ENCODE results near the gene INSIG2. TPM values are rescaled to one million over a fixed set of nuclear protein-coding genes. Genes with fewer than 3 reads are reported as not detected.

The INSIG2 gene
- total RNA-seq, 4 donors from 2014 or later: 10.5 to 18.6 (median 13.4) TPM

- H3K27ac ChIP-seq: no peak overlapping the region
- H3K4me1 ChIP-seq: peaks cover 0 to 39% (median 10%) of the 10 kb centered on the region in 4 donors
- DNase-seq (ENCODE audit: low spot score in 2 of 2): no peak
- H3K9me3 ChIP-seq: no peaks in the 10 kb centered on the region
- H3K36me3 ChIP-seq: no peaks in the 10 kb centered on the region
- H3K4me3 ChIP-seq: no peak overlapping the region
- no peaks in the 10 kb centered on the region for H3K27me3 ChIP-seq
- 91 to 92% methylated on average over 5 of the region's 5 CpGs for WGBS, 2 donors
- TF ChIP-seq EP300 (IDR thresholded peaks at IDR 0.05): no peak
- TF ChIP-seq POLR2A (IDR thresholded peaks at IDR 0.05): no peak
- TF ChIP-seq, protein P1, sequence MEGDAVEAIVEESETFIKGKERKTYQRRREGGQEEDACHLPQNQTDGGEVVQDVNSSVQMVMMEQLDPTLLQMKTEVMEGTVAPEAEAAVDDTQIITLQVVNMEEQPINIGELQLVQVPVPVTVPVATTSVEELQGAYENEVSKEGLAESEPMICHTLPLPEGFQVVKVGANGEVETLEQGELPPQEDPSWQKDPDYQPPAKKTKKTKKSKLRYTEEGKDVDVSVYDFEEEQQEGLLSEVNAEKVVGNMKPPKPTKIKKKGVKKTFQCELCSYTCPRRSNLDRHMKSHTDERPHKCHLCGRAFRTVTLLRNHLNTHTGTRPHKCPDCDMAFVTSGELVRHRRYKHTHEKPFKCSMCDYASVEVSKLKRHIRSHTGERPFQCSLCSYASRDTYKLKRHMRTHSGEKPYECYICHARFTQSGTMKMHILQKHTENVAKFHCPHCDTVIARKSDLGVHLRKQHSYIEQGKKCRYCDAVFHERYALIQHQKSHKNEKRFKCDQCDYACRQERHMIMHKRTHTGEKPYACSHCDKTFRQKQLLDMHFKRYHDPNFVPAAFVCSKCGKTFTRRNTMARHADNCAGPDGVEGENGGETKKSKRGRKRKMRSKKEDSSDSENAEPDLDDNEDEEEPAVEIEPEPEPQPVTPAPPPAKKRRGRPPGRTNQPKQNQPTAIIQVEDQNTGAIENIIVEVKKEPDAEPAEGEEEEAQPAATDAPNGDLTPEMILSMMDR (IDR thresholded peaks at IDR 0.05): no peak
Measured at GRCh38 chr2:118127250-118127649, 39.0 kb downstream of the INSIG2 start.

DNA sequence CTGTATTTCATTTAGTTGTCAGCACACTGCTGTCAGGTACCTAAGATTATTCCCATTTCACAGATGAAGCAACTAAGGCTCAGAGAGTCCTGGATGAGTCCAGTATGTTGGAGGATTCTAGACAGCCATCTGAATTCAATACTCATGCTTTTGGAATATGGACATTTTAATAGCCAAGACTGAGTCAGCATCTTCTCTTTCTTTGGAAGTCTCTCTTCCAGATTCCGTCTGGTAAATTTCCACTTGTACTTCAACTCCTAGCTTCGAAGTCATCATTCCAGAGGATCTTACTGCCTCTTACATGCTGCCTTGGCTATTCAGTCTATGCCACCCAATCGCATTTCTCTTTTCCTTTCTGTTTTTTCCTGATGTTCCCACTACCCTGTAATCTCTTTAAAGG lies 40.6 kb downstream of the INSIG2 start:
- no peaks in the 10 kb centered on the region for H3K27me3 ChIP-seq
- H3K27ac ChIP-seq: no peak overlapping the region
- DNase-seq (ENCODE audit: low spot score in 2 of 2): no peak
- H3K36me3 ChIP-seq: no peaks in the 10 kb centered on the region
- 80 to 89% methylated on average over 3 of the region's 3 CpGs for WGBS, 2 donors
- peaks cover 0 to 28% (median 4%) of the 10 kb centered on the region in 4 donors for H3K4me1 ChIP-seq
- TF ChIP-seq EP300 (IDR thresholded peaks at IDR 0.05) (no peak), POLR2A (IDR thresholded peaks at IDR 0.05) (no peak)
- TF ChIP-seq, protein P1 (IDR thresholded peaks at IDR 0.05): no peak
- H3K4me3 ChIP-seq: no peak overlapping the region
- H3K9me3 ChIP-seq: no peaks in the 10 kb centered on the region

DNA sequence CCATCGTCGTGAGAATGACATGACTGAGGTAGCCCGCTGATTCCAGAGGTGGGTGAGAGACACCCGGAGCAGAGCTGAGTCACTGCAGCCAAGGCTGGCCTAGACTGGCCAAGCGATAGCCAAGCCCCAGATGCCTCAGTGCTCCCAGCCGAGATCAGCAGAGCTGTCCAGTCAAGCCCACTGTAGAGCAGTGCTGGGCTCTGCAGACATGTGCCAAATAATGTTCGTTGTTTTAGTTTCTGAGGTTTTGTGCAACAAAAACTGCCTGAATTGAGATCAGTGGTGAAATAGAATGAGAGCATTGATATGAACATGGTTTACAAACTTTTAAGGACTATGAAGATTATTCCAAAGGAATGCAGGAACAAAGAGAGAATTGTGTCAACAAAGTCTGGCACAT lies 42.1 kb downstream of the INSIG2 start:
- Histone ChIP-seq H3K4me3 (no peak overlapping the region), H3K4me1 (peaks cover 0 to 16% (median 0%) of the 10 kb centered on the region in 4 donors), H3K36me3 (no peaks in the 10 kb centered on the region), H3K9me3 (no peaks in the 10 kb centered on the region), H3K27me3 (no peaks in the 10 kb centered on the region), H3K27ac (no peak overlapping the region)
- 42 to 72% methylated on average over 6 to 7 of the region's 7 CpGs for WGBS, 2 donors
- no peak for DNase-seq (ENCODE audit: low spot score in 2 of 2)
- TF ChIP-seq POLR2A (IDR thresholded peaks at IDR 0.05) (no peak), EP300 (IDR thresholded peaks at IDR 0.05) (no peak)
- TF ChIP-seq, protein P1 (IDR thresholded peaks at IDR 0.05): peak in 1 of 5 experiments; percentile 9

DNA sequence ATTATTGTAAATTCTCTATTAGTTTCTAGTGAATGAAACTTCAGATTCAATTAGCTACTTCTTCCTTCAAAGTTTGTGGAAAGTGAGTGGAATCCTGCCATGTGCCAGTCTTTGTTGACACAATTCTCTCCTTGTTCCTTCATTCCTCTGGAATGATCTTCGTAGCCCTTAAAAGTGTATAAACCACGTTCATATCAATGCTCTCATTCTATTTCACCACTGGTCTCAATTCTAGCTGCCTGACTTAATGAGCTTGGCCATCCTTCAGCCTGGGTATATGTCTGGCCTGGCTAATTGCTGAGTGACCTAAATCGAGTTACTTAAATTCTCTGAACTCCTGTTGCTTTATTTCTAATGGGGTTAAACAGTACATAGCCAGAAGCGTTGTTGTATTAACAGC lies 43.5 kb downstream of the INSIG2 start:
- WGBS, 2 donors: 37 to 50% methylated on average over 4 of the region's 4 CpGs
- TF ChIP-seq, protein P1 (IDR thresholded peaks at IDR 0.05): no peak
- TF ChIP-seq POLR2A (IDR thresholded peaks at IDR 0.05) (no peak), EP300 (IDR thresholded peaks at IDR 0.05) (no peak)

DNA sequence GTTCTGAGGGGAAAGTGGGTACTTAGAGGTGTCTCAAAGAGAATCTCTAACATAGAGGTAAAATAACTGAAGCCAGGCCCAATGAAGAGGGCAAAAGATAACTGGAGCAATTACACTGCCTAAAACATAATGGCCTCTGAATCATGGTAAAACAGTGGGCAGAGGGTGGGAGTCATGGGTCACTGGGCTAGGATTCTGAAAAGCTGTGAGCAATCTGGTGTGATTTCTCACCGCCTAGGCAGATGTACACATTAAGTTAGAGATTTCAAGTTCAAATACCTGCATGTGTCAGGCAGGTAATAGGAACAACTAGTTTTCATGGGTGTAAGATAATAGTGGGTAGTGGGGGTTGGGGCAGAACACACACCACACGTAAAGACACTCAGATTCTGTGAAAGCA lies 45.6 kb downstream of the INSIG2 start:
- WGBS, 2 donors: 80 to 93% methylated on average over 2 of the region's 2 CpGs
- H3K27me3 ChIP-seq: no peaks in the 10 kb centered on the region
- no peaks in the 10 kb centered on the region for H3K36me3 ChIP-seq
- no peak overlapping the region for H3K4me3 ChIP-seq
- no peak for TF ChIP-seq EP300 (IDR thresholded peaks at IDR 0.05)
- H3K4me1 ChIP-seq: peaks cover 0 to 16% (median 0%) of the 10 kb centered on the region in 4 donors
- DNase-seq (ENCODE audit: low spot score in 2 of 2): no peak
- no peak overlapping the region for H3K27ac ChIP-seq
- H3K9me3 ChIP-seq: no peaks in the 10 kb centered on the region

More for the DNA sequence above, 43.5 kb downstream of the INSIG2 start:
- DNase-seq (ENCODE audit: low spot score in 2 of 2): no peak
- no peaks in the 10 kb centered on the region for H3K36me3 ChIP-seq
- no peaks in the 10 kb centered on the region for H3K27me3 ChIP-seq
- peaks cover 0 to 16% (median 0%) of the 10 kb centered on the region in 4 donors for H3K4me1 ChIP-seq
- no peaks in the 10 kb centered on the region for H3K9me3 ChIP-seq
- no peak overlapping the region for H3K4me3 ChIP-seq
- H3K27ac ChIP-seq: no peak overlapping the region

GRCh38 chr2:118134650-118135049 lies 46.4 kb downstream of the INSIG2 start:
- no peaks in the 10 kb centered on the region for H3K27me3 ChIP-seq
- no peak for DNase-seq (ENCODE audit: low spot score in 2 of 2)
- H3K36me3 ChIP-seq: no peaks in the 10 kb centered on the region
- H3K9me3 ChIP-seq: no peaks in the 10 kb centered on the region
- H3K4me1 ChIP-seq: peaks cover 0 to 16% (median 0%) of the 10 kb centered on the region in 4 donors
- TF ChIP-seq POLR2A (IDR thresholded peaks at IDR 0.05) (no peak), EP300 (IDR thresholded peaks at IDR 0.05) (no peak)
- TF ChIP-seq, protein P1 (IDR thresholded peaks at IDR 0.05): no peak
- WGBS, 2 donors: 83 to 87% methylated on average over 6 of the region's 6 CpGs
- H3K4me3 ChIP-seq: no peak overlapping the region
- no peak overlapping the region for H3K27ac ChIP-seq

All from tibial nerve (tissue), 4 donors.